GM18505 (cell line): Measurements from ENCODE around the gene ACE.

ENCODE experiments used
- ATAC-seq: cut with Tn5 transposase; IDR thresholded peaks from one replicate; pipeline ENCODE4 v1.9.1; 2021; ENCODE audit not compliant: unreplicated experiment
- POLR2A ChIP-seq: IDR thresholded peaks from 4 replicates; pipeline ENCODE4 v1.6.1; 2011; ENCODE audit warnings: borderline replicate concordance; ENCODE audit not compliant: insufficient read depth, insufficient read length; ENCODE audit errors: extremely low read depth

Gene ACE

GRCh38 chr17:63482509-63482908 lies 5.6 kb downstream of the ACE start:
- no peak for ATAC-seq
- TF ChIP-seq POLR2A: no peak

- no peak for TF ChIP-seq POLR2A
- ATAC-seq: no peak
These were observed 6.2 kb downstream of the ACE start for GRCh38 chr17:63483038-63483437.

- ATAC-seq: no peak
- TF ChIP-seq POLR2A: no peak
These were observed 7.1 kb downstream of the ACE start for GRCh38 chr17:63483655-63484575.

- TF ChIP-seq POLR2A: no peak
- no peak for ATAC-seq
These were observed 9.6 kb downstream of the ACE start for GRCh38 chr17:63486317-63487013.

- no peak for ATAC-seq
- TF ChIP-seq POLR2A: no peak
These were observed 10.1 kb downstream of the ACE start for GRCh38 chr17:63487014-63487339.

- no peak for TF ChIP-seq POLR2A
- no peak for ATAC-seq
These were observed 12.0 kb downstream of the ACE start for GRCh38 chr17:63488851-63489250.

- no peak for TF ChIP-seq POLR2A
- ATAC-seq: no peak
These were observed 12.4 kb downstream of the ACE start for GRCh38 chr17:63489291-63489690.

- no peak for TF ChIP-seq POLR2A
- ATAC-seq: no peak
These were observed 13.5 kb downstream of the ACE start for GRCh38 chr17:63490329-63490728.

- no peak for ATAC-seq
- no peak for TF ChIP-seq POLR2A
These were observed 14.1 kb downstream of the ACE start for GRCh38 chr17:63490858-63491400.

GRCh38 chr17:63491413-63491812 lies 14.6 kb downstream of the ACE start:
- ATAC-seq: no peak
- no peak for TF ChIP-seq POLR2A

- ATAC-seq: no peak
- no peak for TF ChIP-seq POLR2A
These were observed 15.2 kb downstream of the ACE start for GRCh38 chr17:63491977-63492618.

- TF ChIP-seq POLR2A: no peak
- no peak for ATAC-seq
These were observed 16.1 kb downstream of the ACE start for GRCh38 chr17:63492940-63493339.

- TF ChIP-seq POLR2A: no peak
- no peak for ATAC-seq
These were observed 16.6 kb downstream of the ACE start for GRCh38 chr17:63493411-63493810.
